COR-L47 (cell line): ENCODE data around the gene NHSL1.

ENCODE experiments used
- DNase-seq: peaks from one replicate; lab custom pipeline; 2025; lab: John Stamatoyannopoulos, UW

Gene NHSL1

GRCh38 chr6:138522611-138523010 lies 23.3 kb upstream of the NHSL1 start:
- DNase-seq: no peak

GRCh38 chr6:138521790-138522189 lies 22.5 kb upstream of the NHSL1 start:
- DNase-seq: no peak

GRCh38 chr6:138520463-138520862 lies 21.2 kb upstream of the NHSL1 start:
- no peak for DNase-seq

GRCh38 chr6:138518054-138518453 lies 18.8 kb upstream of the NHSL1 start:
- no peak for DNase-seq

GRCh38 chr6:138517635-138518034 lies 18.3 kb upstream of the NHSL1 start:
- DNase-seq: no peak

GRCh38 chr6:138515657-138516248 lies 16.5 kb upstream of the NHSL1 start:
- DNase-seq: no peak

GRCh38 chr6:138514860-138515540 lies 15.7 kb upstream of the NHSL1 start:
- DNase-seq: no peak

- no peak for DNase-seq
Observed at GRCh38 chr6:138512609-138513008, 13.3 kb upstream of the NHSL1 start.

- DNase-seq: no peak
Observed at GRCh38 chr6:138510093-138510492, 10.8 kb upstream of the NHSL1 start.

GRCh38 chr6:138509371-138509770 lies 10.1 kb upstream of the NHSL1 start:
- peak; percentile 30 for DNase-seq

- no peak for DNase-seq
Observed at GRCh38 chr6:138508676-138508988, 9.3 kb upstream of the NHSL1 start.

- no peak for DNase-seq
Observed at GRCh38 chr6:138507977-138508675, 8.8 kb upstream of the NHSL1 start.

- DNase-seq: no peak
Observed at GRCh38 chr6:138504764-138505689, 5.7 kb upstream of the NHSL1 start.

GRCh38 chr6:138503881-138504680 lies 4.8 kb upstream of the NHSL1 start:
- no peak for DNase-seq

GRCh38 chr6:138502546-138502945 lies 3.3 kb upstream of the NHSL1 start:
- no peak for DNase-seq

GRCh38 chr6:138500867-138501446 lies 1.7 kb upstream of the NHSL1 start:
- no peak for DNase-seq

- DNase-seq: no peak
Observed at GRCh38 chr6:138500045-138500665, 861 bp upstream of the NHSL1 start.

GRCh38 chr6:138498629-138499302 lies 528 bp downstream of the NHSL1 start:
- no peak for DNase-seq

- no peak for DNase-seq
Observed at GRCh38 chr6:138497286-138497685, 2.0 kb downstream of the NHSL1 start.

GRCh38 chr6:138494312-138494711 lies 5.0 kb downstream of the NHSL1 start:
- DNase-seq: no peak
